ENCODE results near the gene RAB28.

- TF ChIP-seq CTCF (IDR thresholded peaks at IDR 0.05) (no peak), POLR2A (IDR thresholded peaks at IDR 0.05) (no peak), POLR2AphosphoS5 (IDR thresholded peaks at IDR 0.05) (no peak)
Observed at GRCh38 chr4:13521047-13521446, 36.9 kb upstream of the RAB28 start.
